ENCODE measurements around the gene HADH. TPM values are rescaled to one million over a fixed set of nuclear protein-coding genes. Genes with fewer than 3 reads are reported as not detected.

Gene HADH
- total RNA-seq, 3 donors from 2014 or later = 21.1 to 26.4 (median 22.5) TPM

DNA sequence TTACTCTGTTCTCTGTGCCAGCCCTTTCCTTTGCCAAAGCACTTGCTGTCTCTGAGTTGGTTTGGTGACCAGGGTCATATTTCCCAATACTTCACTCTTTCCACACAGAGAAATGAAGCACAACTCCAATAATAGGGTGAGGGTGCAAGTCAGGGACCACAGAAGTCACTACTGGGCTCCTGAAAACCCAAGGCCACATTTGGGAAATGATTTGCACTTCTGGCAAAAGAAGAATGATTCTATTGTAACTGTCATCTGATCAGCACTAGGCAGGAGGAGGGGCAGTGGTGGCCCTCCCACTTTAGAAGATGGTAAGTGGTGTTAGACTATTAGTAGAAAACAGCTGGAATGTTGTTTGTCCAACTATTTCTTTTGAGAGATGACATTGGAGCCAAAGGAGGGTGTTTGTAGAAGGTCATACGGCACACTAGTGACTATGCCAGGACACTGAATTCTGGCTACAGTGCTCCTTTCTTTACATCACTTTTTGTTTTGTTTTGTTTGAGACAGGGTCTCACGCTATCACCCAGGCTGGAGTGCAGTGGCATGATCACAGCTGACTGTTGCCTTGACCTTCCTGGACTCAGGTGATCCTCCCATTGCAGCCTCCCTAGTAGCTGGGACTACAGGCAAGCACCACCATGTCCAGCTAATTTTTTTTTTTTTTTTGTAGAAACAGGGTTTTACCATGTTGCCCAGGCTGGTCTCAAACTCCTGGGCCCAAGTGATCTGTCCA lies 10.8 kb upstream of the HADH start:
- Mint-ChIP-seq H3K4me1 (ENCODE audit: low read depth) (peaks cover 2% of the 10 kb centered on the region), H3K9me3 (no peaks in the 10 kb centered on the region), H3K4me3 (no peak overlapping the region), H3K27me3 (ENCODE audit: low read depth) (no peaks in the 10 kb centered on the region), H3K36me3 (ENCODE audit: insufficient read depth) (peaks cover 1% of the 10 kb centered on the region)
- ATAC-seq (no peak), DNase-seq (no peak)

DNA sequence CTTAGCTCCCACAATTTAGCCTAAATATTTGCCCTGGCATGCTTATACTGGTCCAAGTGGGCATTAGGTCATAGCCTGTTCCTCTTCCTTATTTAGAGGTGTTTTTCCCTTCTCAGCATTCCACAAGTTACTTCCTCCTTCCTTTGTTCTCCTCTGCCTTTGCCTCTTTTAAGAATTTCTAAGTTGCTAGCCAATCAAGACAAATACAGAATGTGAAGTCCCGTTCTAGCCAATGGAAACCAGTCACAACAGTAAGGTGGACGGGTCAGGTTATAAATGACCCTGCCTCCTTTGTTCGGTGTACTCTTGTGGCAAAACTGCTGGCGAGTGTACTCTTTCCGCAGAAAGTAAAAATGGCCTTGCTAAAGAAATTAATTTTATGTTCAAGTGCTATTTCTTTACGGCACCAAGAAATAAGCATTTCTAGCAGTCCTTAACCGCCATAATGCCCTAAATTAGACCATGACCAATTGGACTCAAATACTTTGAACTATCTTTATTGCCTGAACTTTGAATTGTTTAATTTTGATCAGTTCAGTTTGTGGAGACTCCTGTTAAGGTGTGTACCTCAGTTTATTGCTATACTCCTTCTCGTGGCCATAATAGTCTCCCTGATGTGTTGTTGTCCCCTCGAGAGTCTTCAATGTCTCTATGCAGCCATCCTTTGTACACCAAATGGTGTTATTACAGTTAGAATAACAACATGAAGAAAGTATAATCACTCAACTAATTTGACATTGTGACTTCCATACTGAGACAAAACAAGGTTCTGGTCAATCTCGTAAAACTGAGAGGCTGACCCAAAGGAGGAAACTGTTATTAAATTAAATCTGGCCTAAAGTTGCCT lies 1.6 kb upstream of the HADH start:
- Mint-ChIP-seq H3K9me3 (no peaks in the 10 kb centered on the region), H3K36me3 (ENCODE audit: insufficient read depth) (peaks cover 1% of the 10 kb centered on the region), H3K4me1 (ENCODE audit: low read depth) (peaks cover 39% of the 10 kb centered on the region), H3K4me3 (no peak overlapping the region), H3K27me3 (ENCODE audit: low read depth) (no peaks in the 10 kb centered on the region)
- ATAC-seq (no peak), DNase-seq (no peak)

DNA sequence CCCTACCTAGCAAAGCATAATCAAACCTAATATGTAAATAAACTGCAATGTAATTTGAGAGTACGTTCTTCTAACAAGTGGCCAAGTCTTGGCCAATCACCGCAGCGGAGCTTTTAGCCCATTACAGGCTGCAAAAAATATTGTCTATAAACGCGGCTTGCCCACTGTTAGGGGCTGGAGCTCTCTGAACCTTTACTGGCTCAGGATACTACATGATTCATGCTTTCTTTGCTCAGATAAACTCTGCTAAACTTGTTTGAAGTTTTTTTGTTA lies 990 bp upstream of the HADH start:
- DNase-seq (no peak), ATAC-seq (no peak)
- Mint-ChIP-seq H3K9me3 (no peaks in the 10 kb centered on the region), H3K36me3 (ENCODE audit: insufficient read depth) (peaks cover 1% of the 10 kb centered on the region), H3K4me3 (no peak overlapping the region), H3K4me1 (ENCODE audit: low read depth) (peaks cover 43% of the 10 kb centered on the region), H3K27me3 (ENCODE audit: low read depth) (no peaks in the 10 kb centered on the region)

DNA sequence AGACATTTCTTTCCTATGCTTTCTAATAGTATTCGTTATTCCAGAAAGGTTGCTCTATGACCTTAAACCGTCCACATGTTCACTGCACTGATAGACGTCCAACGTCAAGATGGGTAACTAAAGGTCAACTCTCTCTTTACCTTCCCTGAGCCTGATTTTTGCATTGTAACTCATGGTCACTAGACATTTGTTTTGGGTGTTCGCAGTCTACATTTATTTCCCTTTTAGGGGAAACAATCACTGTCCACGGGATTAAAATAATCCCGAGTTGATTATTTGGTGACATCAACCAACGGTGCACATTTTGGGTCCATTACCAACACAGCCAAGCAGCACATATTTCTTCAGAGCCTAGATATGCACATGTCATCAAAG lies 540 bp upstream of the HADH start:
- no peaks in the 10 kb centered on the region for H3K27me3 Mint-ChIP-seq (ENCODE audit: low read depth)
- H3K4me1 Mint-ChIP-seq (ENCODE audit: low read depth) = peaks cover 45% of the 10 kb centered on the region
- ATAC-seq = no peak
- H3K36me3 Mint-ChIP-seq (ENCODE audit: insufficient read depth) = peaks cover 1% of the 10 kb centered on the region
- no peak for DNase-seq
- H3K9me3 Mint-ChIP-seq = no peaks in the 10 kb centered on the region
- H3K4me3 Mint-ChIP-seq = peak overlapping the region; percentile 96

DNA sequence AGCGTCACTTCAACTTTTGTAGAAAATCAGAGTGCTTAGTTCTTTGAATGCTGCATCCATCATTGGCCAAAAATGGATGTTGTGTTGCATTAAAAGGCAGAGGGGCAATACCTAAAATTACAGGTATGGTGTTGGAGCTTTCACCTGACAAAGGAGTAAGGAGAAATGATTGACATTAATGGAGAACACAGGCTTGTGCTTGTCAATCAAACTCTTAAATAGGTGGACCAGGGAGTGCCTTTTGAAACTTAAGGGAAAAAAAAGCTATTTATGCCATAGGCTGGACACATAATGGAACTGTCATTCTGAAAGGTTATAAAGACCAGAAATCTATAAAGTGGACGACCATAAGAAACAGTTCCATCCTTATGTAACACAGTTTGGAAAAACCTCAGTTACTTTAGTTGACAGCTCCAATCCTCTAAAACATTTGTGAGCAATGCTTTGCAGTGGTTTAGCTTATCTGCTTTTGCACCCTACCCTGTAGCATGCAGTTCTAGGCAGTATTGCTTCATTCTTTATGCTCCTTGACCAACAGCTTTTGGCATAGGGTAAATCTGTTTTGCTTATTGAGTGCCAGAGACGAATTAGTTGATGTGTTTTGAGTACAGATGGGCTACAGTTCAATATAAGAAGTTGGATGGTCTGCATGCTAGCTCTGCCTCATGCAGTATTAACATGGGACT lies 2.4 kb downstream of the HADH start:
- peaks cover 45% of the 10 kb centered on the region for H3K4me1 Mint-ChIP-seq (ENCODE audit: low read depth)
- no peak for ATAC-seq

DNA sequence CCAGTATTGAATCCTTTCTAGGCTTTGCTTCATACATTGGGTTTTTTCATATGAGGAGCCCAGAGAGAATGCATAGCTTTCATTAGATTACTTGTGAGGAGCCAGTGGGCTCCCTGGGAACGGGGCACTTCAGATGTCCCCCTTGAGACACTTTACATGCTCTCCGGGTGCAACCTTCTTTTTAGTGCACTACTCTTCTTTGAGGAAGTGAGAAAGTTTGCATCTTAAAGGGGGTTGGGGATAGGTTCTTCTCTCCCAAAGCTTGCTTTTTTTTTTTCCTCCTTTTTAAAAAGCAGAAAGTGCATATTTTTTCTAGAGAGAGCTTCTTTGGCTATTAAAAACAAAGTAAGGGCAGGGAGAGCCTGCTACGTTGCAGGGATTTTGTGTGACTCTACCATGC lies 4.3 kb downstream of the HADH start:
- H3K4me3 Mint-ChIP-seq = no peak overlapping the region
- H3K4me1 Mint-ChIP-seq (ENCODE audit: low read depth) = peaks cover 40% of the 10 kb centered on the region
- ATAC-seq (no peak), DNase-seq (no peak)
- H3K9me3 Mint-ChIP-seq = no peaks in the 10 kb centered on the region
- H3K36me3 Mint-ChIP-seq (ENCODE audit: insufficient read depth) = peaks cover 17% of the 10 kb centered on the region
- no peaks in the 10 kb centered on the region for H3K27me3 Mint-ChIP-seq (ENCODE audit: low read depth)

More for the DNA sequence above, 2.4 kb downstream of the HADH start:
- Mint-ChIP-seq H3K9me3 (no peaks in the 10 kb centered on the region), H3K4me3 (no peak overlapping the region), H3K27me3 (ENCODE audit: low read depth) (no peaks in the 10 kb centered on the region), H3K36me3 (ENCODE audit: insufficient read depth) (peaks cover 14% of the 10 kb centered on the region)
- DNase-seq = no peak

DNA sequence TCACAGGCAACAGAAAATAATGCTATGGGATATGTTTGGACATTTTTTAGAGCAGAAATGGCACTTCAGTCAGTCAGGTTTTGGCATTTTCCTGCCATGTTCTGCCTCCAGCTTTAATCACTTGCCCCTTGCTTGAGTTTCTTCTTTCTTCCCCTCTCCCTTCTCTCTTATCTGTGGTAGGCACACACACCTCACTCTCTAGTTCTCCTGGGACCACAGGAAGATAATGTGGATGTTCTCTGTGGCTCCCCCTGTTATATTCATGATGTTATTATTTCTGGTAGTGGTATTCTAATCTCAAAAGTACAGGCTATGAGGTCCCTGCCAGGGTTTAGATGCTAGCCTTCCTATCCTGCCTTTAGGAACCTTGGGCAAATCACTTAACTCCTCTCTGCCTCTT lies 5.2 kb downstream of the HADH start:
- no peaks in the 10 kb centered on the region for H3K27me3 Mint-ChIP-seq (ENCODE audit: low read depth)
- H3K9me3 Mint-ChIP-seq = no peaks in the 10 kb centered on the region
- DNase-seq (no peak), ATAC-seq (no peak)
- peaks cover 35% of the 10 kb centered on the region for H3K4me1 Mint-ChIP-seq (ENCODE audit: low read depth)
- no peak overlapping the region for H3K4me3 Mint-ChIP-seq
- H3K36me3 Mint-ChIP-seq (ENCODE audit: insufficient read depth) = peaks cover 17% of the 10 kb centered on the region

DNA sequence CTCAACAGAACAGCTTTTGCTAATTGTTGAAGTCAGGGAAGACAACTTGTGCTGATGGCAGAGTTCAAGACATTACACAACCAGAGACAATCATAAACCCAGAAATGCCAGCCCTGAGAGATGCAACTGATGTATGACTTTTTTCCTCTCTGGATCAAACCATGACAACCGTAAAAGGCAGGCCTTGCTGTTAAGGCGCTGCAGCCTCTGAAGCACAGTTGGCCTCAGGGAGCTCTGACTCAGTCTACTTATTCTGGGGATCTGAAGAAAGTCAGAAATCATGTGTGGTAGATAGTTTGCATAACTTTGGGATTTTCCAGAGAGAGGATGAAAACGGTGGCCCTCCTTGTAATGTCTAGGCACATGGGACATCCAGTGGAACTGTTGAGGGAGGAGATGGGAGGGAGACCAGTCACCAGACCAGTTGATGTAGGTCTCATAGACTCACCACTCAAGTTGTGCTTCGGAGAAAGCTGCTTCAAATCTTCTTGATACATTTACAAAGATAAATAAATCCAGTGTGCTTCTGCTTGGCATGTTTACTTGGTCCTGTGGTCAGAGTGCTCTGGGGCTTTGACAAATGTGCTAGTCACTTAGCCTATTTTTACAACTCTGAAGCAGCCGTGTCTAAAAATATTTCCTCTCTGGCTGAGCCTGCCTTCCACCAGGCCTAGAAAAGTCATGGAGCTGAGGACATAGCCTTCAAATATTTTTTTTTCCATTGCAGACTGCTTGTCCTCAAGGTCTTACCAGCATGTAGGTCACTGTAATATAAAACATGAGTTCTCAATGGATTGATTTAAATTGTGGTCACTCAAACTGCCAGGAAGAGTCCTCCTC lies 7.5 kb downstream of the HADH start:
- no peak for ATAC-seq
- H3K4me1 Mint-ChIP-seq (ENCODE audit: low read depth) = peaks cover 21% of the 10 kb centered on the region
- no peak overlapping the region for H3K4me3 Mint-ChIP-seq
- no peaks in the 10 kb centered on the region for H3K9me3 Mint-ChIP-seq
- no peak for DNase-seq
- no peaks in the 10 kb centered on the region for H3K27me3 Mint-ChIP-seq (ENCODE audit: low read depth)
- H3K36me3 Mint-ChIP-seq (ENCODE audit: insufficient read depth) = peaks cover 25% of the 10 kb centered on the region

DNA sequence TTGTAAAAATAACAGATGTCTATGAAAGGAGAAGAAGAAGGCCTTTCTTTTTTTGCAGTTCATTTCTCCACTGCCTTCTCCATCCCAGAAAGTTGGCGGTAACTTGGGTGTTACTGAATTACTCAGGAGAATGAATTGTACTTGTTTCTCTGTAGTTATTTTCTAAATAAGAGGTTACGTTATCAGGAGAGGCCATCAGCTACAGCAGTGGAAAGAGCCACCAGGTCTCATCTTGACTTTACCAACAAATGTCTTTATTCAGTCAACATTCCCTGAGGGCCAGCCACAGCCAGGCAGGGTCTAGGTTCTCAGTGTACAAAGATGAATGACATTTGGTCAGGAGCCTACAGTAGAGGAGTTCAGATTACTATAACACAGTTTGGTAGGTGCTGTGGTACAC lies 8.1 kb downstream of the HADH start:
- peaks cover 25% of the 10 kb centered on the region for H3K36me3 Mint-ChIP-seq (ENCODE audit: insufficient read depth)
- H3K9me3 Mint-ChIP-seq = no peaks in the 10 kb centered on the region
- no peak overlapping the region for H3K4me3 Mint-ChIP-seq
- no peak for DNase-seq
- ATAC-seq = no peak
- peaks cover 20% of the 10 kb centered on the region for H3K4me1 Mint-ChIP-seq (ENCODE audit: low read depth)
- no peaks in the 10 kb centered on the region for H3K27me3 Mint-ChIP-seq (ENCODE audit: low read depth)

DNA sequence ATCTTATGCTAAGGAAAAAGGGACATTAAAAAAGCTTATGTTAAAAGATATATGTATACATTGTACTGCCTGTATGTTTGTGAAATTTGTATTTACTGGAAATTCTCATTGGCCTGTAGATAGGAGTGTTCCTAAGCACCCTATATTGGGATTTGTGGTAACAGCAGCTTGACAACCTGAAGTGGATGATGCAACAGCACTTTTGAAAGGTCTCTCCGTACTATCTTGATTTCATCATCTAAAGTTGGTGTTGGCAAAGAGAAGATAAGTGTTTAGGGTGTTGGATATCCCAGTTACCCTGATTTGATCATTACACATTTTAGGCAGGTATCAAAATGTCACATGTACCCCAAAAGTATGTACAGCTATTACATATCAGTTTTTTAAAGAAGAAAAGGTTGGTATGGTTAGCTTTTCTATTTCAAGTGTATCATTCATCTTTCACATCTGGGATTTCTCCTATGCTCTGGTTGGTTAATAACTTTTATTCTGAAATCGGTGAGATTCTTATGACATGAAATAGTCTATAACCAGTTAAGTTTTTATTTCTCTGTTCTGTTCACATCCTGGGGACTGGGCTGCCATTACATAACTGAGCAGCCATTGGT lies 10.3 kb downstream of the HADH start:
- peaks cover 26% of the 10 kb centered on the region for H3K36me3 Mint-ChIP-seq (ENCODE audit: insufficient read depth)
- ATAC-seq = no peak
- H3K4me3 Mint-ChIP-seq = no peak overlapping the region
- no peaks in the 10 kb centered on the region for H3K27me3 Mint-ChIP-seq (ENCODE audit: low read depth)
- H3K4me1 Mint-ChIP-seq (ENCODE audit: low read depth) = peaks cover 28% of the 10 kb centered on the region
- no peak for DNase-seq
- H3K9me3 Mint-ChIP-seq = no peaks in the 10 kb centered on the region

DNA sequence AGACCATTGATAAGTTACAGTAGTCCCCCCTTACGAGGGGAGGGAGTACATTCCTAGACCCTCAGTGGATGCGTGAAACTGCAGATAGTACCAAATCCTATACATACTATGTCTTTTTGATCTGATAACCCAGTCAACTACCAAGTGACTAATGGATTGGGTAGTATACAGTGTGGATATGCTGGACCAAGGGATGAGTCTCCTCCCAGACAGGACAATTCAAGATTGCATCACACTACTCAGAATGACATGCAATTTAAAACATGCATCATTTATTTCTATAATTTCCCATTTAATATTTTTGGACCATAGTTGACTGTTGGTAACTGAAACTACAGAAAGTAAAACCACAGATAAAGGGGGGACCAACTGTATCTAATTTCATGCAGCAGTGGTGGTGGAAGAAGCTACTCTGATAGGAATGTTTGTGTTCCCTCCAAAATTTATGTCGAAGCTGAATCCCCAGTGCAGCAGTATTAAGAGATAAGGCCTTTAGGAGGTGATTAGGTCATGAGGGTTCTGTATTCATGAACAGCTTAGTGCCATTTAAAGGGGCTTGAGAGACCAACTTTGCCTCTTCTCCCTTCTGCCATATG lies 11.9 kb downstream of the HADH start:
- Mint-ChIP-seq H3K27me3 (ENCODE audit: low read depth) (no peaks in the 10 kb centered on the region), H3K4me3 (no peak overlapping the region), H3K9me3 (no peaks in the 10 kb centered on the region), H3K4me1 (ENCODE audit: low read depth) (peaks cover 26% of the 10 kb centered on the region), H3K36me3 (ENCODE audit: insufficient read depth) (peaks cover 18% of the 10 kb centered on the region)
- DNase-seq (no peak), ATAC-seq (no peak)

DNA sequence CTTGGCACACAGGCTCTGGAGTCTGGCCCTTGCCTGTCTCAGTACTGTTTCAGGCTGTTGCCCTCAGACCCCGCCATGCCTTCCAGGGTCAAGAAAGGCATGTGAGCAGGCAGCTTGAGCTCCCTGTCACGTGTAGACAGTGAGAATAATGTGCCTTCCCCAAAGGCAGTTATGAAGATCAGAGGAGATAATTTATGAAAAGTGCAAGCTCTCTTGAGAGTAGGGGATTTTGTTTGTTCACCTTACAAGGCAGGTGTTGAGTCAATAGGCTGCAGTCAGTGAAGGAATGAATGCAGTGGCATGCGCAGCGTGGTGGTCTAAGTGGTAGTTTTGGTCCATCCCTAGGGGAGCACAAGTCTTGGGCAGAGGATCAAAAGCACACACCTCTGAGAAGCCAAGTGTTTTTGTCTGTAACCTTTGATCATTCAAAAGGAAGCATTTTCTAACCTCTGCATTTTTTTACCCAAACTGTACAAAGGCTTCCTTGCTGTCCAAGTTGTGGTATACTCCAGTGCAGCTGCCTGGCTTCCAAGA lies 14.4 kb downstream of the HADH start:
- no peaks in the 10 kb centered on the region for H3K9me3 Mint-ChIP-seq
- no peaks in the 10 kb centered on the region for H3K27me3 Mint-ChIP-seq (ENCODE audit: low read depth)
- ATAC-seq = peak; percentile 29 to 56
- H3K4me1 Mint-ChIP-seq (ENCODE audit: low read depth) = peaks cover 24% of the 10 kb centered on the region
- H3K36me3 Mint-ChIP-seq (ENCODE audit: insufficient read depth) = peaks cover 11% of the 10 kb centered on the region
- no peak overlapping the region for H3K4me3 Mint-ChIP-seq
- no peak for DNase-seq

DNA sequence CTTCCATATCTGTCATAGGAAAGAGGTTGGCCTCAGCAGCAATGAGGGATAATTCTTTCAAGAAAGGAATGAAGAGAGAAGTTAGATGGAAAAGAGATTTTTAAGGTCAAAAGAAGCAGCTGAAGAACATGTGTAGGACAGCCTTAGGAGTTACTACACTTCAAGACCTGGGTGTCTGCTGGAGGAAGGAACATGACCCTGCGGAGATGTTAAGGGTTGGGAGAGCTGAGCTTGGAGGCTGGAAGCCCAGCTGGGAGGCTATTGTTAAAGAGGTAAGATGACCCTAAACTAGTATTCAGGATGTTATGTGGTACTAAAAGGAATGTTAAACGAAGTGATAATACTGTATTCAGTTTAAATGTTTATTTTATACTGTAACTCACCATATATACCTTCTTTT lies 15.0 kb downstream of the HADH start:
- Mint-ChIP-seq H3K4me3 (no peak overlapping the region), H3K27me3 (ENCODE audit: low read depth) (no peaks in the 10 kb centered on the region)
- no peak for ATAC-seq

More for the DNA sequence above, 15.0 kb downstream of the HADH start:
- H3K9me3 Mint-ChIP-seq = no peaks in the 10 kb centered on the region
- DNase-seq = no peak
- H3K36me3 Mint-ChIP-seq (ENCODE audit: insufficient read depth) = peaks cover 14% of the 10 kb centered on the region
- H3K4me1 Mint-ChIP-seq (ENCODE audit: low read depth) = peaks cover 24% of the 10 kb centered on the region

Data from activated T-cell treated with anti-CD3 and anti-CD28 coated beads, Interleukin-2, amount 50 U/mL, for 4 hours (primary cell).